Stimulated activated CD8-positive, alpha-beta memory T cell treated with anti-CD3 and anti-CD28 coated beads, Interleukin-12 subunit alpha, Interleukin-12 subunit beta, amount 100 ng/mL, for 24 hours (primary cell): ENCODE results near the gene EFNA1.
"Not testable (repeated sequence)": the region's sequence is repeated elsewhere in the genome, so short reads cannot be mapped to it uniquely, and the experiment has no call there.

Experiments used
- DNase-seq: peaks from one replicate; pipeline ENCODE4 v3.0.0-alpha.2; 2020; ENCODE audit errors: extremely low read depth

The EFNA1 gene

DNA sequence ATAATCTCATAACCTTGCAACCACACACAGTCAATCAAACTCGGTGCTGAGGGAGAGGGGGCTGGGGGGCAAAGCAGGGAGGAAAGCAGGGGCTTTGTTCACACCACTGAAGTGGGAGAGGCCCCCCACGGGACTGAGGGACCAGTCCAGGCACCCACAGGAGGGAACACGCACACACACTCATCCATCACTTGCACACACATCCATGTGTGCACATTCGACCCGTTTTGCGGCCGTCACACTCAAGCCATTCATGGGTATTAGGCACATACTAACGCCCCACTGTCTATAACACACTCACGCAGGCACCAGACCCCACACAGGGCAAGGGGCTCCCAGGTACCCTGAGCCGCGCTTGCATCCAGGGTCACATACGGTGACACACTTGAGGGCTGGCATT is 35.0 kb upstream of the EFNA1 start:
- DNase-seq = no peak

DNA sequence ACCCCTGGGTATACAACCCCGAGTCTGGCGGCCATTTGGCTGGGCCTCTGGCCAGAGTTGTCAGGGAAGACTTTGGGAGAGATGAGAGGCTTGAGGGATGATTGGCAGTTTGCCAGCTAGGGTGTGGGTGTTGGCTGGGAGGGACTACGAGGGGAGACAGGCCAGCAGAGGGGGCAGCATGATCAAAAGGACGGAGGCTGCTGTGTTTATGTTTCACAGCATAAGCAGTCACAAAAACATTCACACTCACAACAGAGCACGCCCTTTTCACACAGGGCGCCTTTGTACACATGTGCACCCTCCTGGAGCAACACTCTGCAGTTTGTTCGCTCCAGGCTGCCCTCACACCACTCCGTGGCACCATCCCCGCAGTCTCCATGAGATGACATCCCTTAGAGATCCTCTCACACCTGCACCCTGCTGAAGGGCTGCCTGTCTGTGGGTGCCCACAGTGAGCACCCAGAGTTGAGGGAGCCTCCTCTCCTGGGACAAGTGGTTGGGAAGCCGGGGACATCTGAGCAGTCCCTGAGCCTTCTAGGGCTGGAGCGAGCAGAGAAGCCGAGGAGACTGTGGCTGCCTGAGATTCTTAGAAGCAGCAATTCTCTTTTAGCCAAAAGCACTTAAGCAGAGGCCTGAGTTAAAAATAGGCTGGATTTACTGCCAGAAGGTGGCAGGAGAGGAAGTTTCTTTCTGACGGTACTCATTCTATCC is 33.6 kb upstream of the EFNA1 start:
- no peak for DNase-seq

DNA sequence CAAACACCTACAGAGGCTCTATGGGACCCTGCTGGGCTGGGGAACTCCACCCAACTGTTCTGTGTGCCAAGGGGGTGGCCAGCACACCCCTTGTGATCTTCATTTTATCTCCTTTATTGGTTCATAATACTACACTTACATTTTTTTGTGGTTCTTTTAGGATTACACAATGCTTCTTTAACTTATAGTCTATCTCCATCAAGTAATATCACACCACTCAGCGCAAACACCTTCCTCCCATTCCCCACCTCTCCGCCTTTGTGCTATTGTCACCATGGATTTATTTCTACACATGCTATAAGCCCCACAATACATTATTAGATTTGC is 33.1 kb upstream of the EFNA1 start:
- no peak for DNase-seq

DNA sequence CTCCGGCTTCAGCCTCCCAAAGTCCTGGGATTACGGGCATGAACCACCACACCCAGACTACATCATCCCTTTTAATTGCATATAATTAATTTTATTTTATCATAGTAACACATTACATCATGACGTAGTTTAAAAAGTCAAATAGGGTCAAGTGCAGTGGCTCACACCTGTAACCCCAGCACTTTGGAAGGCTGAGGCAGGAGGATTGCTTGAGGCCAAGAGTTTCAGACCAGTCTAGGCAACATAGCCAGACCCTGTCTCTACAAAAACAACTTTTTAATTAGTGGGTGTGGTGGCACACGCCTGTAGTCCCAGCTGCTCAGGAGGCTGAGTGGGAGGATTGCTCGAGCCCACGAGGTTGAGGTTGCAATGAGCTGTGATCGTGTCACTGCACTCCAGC is 28.3 kb upstream of the EFNA1 start:
- no peak for DNase-seq

DNA sequence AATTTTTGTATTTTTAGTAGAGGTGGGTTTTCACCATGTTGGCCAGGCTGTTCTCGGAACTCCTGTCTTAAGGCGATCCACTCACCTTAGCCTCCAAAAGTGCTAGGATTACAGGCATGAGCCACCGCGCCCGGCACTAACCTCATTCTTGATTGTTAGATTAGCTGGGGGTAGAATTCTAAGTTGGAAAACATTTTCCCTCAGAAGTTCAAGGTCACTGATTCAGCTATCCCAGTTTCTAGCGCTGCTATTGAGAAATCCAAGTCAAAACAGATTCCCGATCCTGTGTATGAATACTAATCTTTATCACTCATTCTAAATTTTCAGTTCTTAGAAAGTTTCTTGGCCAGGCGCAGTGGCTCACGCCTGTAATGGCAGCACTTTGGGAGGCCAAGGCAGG is 24.4 kb upstream of the EFNA1 start:
- DNase-seq = no peak

DNA sequence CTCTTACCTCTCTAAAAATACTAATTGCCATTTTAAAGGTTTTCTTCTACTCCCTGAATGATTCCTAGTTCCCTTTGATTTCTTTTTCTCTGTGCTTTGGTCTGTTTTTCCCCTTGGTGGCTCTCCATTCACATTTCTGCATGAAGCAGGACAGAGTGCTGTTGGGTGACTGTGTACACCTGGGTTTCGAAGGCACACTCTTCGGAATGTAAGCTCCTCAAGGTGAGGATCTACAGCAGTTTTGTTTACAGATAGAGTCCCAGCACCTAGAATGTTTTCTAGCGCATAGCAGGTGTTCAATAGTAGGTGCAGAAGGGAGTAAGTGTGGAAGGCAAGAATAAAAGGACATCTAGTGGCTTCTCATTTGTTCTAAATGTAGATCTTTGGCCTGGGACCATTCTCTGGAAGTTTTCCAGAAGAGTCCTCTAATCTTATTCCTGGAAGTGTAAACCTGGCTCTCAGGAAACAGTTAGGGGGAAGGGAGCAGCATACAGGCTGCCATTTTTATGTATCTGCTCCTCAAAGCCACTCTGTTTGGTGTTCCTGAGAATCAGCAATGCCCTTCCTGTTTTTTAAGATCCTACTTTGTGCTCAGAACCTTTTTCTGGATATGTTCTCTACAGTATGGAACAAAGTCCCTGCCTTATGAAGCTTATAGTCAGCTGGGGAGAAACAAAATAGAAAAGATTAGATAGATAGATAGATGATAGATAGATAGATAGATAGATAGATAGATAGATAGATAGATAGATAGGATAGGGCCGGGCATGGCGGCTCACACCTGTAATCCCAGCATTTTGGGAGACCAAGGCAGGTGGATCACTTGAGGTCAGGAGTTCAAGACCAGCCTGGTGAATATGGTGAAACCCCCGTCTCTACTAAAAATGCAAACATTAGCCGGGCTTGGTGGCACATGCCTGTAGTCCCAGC is 22.8 kb upstream of the EFNA1 start:
- no peak for DNase-seq

DNA sequence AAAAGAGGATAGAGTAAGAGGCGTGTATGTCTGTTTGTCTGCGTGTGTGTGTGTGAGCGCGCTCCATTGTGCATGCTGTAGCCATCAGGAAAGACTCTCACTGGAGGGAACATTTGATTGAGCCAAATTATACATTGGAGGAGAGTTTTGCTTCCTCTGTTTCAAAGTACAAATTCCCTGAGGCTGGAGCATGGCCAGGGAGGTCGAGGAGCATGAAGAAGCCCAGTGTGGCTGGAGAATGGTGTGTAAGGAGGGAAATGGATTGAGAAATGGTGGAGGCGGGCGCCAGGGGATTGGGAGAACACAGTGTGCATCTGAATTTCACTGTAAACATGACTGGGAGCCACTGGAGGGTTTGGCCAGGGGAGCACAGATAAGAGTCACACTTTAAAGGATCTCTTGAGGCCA is 22.1 kb upstream of the EFNA1 start:
- DNase-seq = no peak

DNA sequence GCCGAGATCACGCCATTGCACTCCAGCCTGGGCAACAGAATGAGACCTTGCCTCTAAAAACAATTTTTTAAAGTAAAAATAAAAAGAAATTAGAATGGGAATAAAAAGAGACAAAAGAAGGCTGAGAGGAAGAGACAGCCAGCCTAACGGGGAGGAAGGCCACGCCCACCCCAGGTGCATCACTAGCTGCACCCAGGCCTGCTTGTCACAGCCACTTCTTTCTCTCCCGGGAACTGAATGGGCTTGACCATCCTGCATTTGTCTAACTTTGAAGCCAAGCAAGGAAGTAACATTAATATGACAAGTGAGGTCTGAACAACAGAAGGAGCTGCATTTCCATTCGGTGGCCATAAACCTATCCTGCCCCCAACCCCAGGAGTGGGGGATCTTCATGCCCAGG is 20.8 kb upstream of the EFNA1 start:
- DNase-seq = no peak

DNA sequence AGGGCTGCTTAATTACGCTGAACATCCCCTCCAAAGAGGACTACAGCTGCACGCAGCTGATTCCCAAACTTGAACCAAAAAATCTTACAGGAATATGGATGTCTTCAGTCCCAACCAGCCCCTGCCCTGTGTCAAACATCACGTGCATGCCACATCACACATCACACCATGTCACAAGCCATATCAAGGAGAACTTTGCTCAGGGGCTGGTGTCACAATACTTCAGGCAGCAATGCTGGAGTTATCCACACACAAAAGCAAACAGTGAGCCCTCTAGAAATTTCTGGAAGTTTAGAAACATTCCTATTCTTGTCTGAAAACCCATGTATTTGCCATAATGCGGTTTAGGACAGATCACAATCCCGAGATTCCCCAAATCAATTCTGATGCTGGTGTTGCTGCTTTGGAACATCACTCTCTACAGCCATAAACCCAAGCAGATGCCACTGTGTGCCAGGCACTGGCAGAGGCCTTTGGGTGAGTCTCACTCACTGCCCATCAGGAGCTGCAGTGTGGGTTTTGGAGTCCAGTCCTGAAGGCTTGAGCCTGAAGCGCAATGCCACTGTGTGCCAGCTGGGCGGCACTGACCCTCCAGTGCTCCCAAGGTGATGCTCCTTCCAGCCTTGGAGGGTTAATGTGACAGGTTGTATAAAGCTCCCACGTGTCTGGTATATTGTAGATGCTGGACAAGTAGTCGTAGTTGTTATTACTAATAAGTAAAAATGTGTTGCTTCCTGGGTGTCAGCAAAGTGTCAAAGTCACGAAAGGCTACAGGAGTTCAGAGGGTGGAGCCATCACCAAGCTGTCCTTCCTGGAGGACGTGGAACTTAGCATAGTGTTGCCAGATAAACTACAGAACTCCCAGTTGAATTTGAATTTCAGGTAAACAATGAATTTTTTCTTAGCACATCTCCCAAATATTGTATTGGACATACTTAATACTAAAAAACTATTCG is 20.1 kb upstream of the EFNA1 start:
- DNase-seq = no peak

DNA sequence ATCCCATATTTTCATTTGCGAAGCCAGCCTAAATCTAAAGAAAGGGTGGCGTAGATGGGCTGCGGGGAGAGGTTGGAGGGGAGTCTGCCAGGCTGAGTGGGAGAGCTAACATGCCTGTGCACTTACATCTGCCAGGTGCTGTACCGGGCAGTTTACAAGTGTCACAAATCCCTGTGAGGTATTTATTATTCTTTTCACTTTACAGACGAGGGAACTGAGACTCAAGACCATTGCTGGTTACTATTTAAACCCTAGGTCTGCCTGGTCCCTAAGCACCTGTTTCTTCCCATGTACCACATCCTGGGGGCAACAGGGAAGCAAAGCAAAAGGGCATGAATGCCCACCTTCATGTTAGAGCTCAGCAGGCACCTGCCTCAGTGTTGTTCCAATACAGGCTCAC is 19.4 kb upstream of the EFNA1 start:
- no peak for DNase-seq

DNA sequence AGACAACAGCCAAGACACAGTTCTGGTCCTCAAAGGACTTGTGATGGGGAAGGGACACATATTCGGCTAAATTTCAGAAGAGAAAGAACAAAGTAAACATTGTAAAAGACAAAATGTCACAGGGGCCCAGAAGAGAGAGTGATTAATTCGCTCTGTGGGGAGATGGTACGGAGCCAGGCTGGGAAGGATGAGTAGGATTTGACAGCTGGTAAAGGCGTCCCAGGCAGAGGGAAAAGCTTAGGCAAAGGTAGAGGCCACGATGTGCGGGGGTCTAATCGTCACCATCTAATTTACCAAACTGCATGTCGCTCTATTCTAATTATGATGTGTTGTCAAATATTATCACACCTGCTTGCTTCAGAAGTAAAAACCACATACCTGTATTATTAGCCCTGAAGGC is 17.3 kb upstream of the EFNA1 start:
- no peak for DNase-seq

DNA sequence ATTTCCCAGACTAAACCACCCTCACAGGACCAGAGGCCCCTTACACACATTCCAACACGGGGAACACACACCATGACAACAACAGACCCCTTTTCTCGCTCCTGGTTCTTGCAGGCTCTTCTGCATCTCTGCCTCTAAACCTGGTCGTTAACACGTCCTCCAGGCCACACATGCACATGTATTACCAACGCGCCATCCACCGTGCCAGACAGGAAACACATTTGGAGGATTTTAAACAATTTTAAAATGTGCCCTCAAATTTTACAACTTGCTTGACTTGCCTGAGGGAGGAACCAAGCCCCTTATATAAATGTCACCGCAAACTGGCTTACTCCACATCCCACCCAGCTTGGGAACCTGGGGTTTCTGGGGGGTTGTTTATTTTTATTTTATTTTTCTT is 16.9 kb upstream of the EFNA1 start:
- no peak for DNase-seq

DNA sequence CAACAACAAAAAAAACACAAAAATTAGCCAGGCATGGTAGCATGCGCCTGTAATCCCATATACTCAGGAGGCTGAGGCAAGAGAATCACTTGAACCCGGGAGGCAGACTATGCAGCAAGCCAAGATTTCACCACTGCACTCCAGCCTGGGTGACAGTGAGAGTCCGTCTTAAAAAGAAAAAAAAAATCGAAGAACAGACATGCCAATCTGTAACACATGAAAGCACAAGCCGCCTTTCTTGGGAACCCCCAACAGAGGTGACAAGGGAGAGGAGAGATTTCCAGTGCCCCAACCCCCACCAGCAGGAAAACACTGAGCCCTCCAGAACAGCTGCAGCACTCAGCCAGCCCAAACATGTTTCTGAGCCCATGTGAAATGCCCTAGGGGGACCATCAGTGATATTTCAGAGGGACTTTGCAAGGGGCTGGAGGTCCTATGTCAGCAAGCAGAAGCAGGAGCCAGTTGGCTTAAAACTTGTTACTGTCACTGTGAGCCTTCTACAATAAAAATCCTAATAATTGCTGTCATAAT is 14.2 kb upstream of the EFNA1 start:
- DNase-seq = no peak

DNA sequence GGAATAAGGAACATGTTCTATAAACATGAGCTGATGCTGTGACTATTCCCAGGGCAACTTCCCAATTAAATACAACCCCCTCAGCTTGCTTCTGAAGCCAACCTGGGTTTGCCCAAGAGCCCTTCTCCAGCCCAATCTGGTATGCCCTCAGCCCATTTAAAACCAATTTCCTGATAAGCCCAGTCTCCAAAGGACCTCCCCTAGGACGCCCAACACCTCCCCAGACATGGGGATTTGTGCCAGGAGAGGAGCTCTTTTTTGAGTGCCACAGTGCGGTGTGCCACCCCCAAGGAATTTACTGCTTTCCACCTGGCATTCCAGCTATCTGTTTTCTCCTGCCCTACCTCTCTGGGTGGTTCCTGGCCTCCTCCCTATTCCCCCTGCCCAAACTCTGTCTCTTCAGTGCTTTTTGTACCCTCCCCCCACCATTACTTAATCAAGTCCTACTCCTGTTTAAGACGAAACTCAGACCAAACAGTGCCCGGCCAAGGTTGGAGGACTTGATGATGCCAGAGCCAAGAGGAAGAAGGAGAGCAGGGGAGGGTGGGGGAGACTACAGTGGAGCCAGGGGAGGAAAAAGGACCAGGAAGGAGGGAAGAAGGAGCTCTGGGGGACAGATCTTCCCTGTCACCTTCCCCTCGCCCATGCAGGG is 11.4 kb upstream of the EFNA1 start:
- no peak for DNase-seq

DNA sequence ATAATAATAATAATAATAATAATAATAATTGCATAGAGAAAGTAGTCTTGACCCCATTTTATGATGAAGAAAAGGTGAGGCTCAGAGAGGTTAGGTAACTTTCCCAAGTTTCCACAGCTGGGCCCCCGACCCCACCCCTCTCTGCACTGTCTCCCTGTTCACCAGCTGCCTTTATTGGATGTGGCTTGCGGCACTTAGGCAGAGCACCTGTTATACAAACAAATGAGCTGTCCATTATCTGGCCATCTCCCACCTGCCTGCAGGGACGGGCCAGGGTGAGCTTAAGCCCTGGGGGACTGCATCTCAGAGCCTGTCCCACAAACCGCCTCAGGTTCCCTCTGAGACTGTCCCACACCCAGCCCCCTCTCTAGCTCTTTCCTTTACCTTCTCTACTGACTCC is 10.1 kb upstream of the EFNA1 start:
- DNase-seq = no peak

DNA sequence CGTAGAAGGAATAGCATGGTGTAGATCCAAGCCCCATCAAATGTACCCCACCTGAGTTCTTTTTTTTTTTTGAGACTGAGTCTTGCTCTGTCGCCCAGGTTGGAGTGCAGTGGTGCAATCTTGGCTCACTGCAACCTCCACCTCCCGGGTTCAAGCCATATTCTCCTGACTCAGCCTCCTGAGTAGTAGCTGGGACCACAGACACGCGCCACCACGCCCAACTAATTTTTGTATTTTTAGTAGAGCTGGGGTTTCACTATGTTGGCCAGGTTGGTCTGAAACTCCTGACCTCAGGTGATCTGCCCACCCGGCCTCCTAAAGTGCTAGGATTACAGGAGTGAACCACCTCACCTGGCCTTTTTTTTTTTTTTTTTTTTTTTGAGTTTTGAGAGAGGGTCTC is 9.6 kb upstream of the EFNA1 start:
- not testable (repeated sequence) for DNase-seq

DNA sequence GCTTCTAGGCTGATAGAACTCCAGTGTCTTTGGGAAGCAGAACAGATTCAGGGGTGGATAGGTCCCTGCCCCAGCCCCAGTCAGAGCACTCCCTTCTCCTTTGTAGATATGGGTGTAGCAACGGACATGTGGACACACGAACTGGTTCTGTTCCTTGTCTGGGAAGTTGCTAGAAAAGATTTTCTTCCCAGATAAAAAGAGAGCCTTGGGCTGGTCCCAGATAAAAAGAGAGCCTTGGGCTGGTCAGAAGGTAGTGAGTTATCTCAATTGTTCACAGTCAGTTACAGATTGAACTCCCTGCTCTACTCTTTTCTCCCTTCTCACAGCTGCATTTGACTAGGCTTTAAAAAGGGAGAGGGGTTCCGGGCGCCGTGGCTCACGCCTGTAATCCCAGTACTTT is 7.4 kb upstream of the EFNA1 start:
- DNase-seq = no peak

DNA sequence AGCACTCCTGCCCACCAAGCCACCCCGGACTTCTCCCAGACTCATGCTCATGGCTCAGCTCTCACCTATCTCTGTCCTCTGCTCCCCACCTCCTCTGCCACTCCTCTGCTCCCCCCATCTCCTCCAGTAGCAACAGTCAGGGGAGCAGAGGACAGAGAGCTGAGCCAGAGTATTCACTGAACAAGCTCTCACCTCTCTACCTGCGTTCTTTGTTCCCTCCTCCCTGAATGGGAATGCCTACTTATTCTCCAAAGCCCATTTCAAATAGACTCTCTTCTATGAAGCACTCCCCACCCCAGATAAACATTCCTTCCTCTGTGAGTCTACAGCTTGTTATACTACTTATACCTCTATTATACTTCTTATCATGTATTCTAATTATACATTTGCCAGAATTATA is 6.4 kb upstream of the EFNA1 start:
- DNase-seq = no peak

DNA sequence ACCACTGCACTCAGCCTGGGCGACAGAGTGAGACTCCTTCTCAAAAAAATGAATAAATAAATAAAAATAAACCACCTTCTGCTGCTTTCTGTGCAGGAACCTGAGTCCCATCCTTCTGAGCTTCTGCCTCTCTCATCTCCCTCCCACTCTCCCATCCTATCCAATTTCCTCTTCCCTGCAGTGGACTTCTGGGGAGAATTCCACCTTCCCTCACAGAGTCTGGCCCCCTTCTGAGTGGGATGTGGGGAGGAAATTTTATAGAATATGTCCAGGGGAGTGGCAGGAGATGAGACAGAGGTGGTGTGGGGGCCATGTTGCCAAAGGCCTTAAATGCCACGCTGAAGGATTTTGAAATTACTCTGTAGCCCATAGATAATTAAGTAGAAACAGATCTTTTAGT is 5.4 kb upstream of the EFNA1 start:
- DNase-seq = no peak

DNA sequence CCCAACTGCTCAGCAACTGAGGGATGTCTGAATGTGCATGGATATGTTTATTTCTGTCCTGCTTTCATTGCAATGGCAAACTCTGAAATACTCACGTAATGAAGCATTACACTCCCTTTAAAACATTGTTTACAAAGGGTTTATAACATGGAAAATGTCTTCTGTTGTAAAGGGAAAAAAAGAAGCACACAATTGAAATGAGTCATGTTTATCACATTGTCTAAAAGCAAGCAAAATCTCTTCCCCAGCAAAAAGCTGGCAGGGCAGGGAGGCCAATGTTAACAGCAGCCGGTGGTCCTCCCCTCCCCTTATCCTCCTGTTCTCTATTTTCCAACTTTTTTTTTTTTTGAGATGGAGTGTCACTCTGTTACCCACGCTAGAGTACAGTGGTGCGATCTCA is 3.9 kb upstream of the EFNA1 start:
- no peak for DNase-seq
